ENCODE measurements around the gene TMCO6.
"Not testable (repeated sequence)": the region's sequence is repeated elsewhere in the genome, so short reads cannot be mapped to it uniquely, and the experiment has no call there.

- not testable (repeated sequence) for TF ChIP-seq FOXJ3 (CRISPR knock-in tag; IDR thresholded peaks at IDR 0.05; ENCODE audit: borderline replicate concordance); SMAD4 (CRISPR knock-in tag; IDR thresholded peaks at IDR 0.05); JUN (CRISPR knock-in tag; IDR thresholded peaks at IDR 0.05); CTCF (IDR thresholded peaks at IDR 0.05); SMAD3 (CRISPR knock-in tag; IDR thresholded peaks at IDR 0.05; ENCODE audit: borderline replicate concordance); MAX (CRISPR knock-in tag; IDR thresholded peaks at IDR 0.05); ZNF121 (CRISPR knock-in tag; IDR thresholded peaks at IDR 0.05); ZNF512 (CRISPR knock-in tag; IDR thresholded peaks at IDR 0.05; ENCODE audit: borderline replicate concordance); ZNF263 (CRISPR knock-in tag; IDR thresholded peaks at IDR 0.05; ENCODE audit: low read depth); STAT6 (CRISPR knock-in tag; conservative IDR thresholded peaks at IDR 0.05; ENCODE audit: low read depth); MYBL2 (CRISPR knock-in tag; IDR thresholded peaks at IDR 0.05); MXD4 (CRISPR knock-in tag; IDR thresholded peaks at IDR 0.05; ENCODE audit: borderline replicate concordance); AR (CRISPR knock-in tag; IDR thresholded peaks at IDR 0.05); SOX15 (CRISPR knock-in tag; IDR thresholded peaks at IDR 0.05)
Measured at GRCh38 chr5:140623061-140623460, 16.2 kb upstream of the TMCO6 start.
